B cell (primary cell): ENCODE results near the gene GPR4. TPM values are rescaled to one million over a fixed set of nuclear protein-coding genes. Genes with fewer than 3 reads are reported as not detected.

Source experiments
- ATAC-seq: fragments of 200-7000 bp; cut with Tn5 transposase; one replicate; pipeline ENCODE4 v1.10.0; 2021; ENCODE audit warnings: low read depth, mild to moderate bottlenecking, moderate number of reproducible peaks, moderate library complexity
- CTCF ChIA-PET: fragments of 350-600 bp; sonication (Branson Sonifier 250); formaldehyde crosslinking; loops from one replicate; lab custom pipeline; 2021; ENCODE audit warnings: antibody characterized with exemption, inconsistent platforms; lab: Charles Lee
- POLR2A ChIA-PET: fragments of 350-600 bp; sonication (Branson Sonifier 250); formaldehyde crosslinking; loops from one replicate; lab custom pipeline; 2021; ENCODE audit warnings: antibody characterized with exemption; lab: Charles Lee
- DNase-seq: peaks from one replicate; pipeline ENCODE4 v3.0.0; 2013
- H2AFZ ChIP-seq: 2 replicates; pipeline ENCODE4 v1.6.1; 2012; ENCODE audit warnings: mild to moderate bottlenecking, low read depth, low read length; ENCODE audit not compliant: insufficient read depth, poor library complexity, severe bottlenecking
- H3K27ac ChIP-seq, 2 donors: 1 replicate in 1 of 2; 2 replicates in 1 of 2; pipeline ENCODE4 v1.5.1; 2012 to 2013; ENCODE audit warnings: low read length in 2 of 2, mild to moderate bottlenecking in 2 of 2, moderate library complexity in 1 of 2
- H3K27me3 ChIP-seq, 4 experiments: fragments of 200-600 bp in 1 of 4; sonication (generic) in 1 of 4; replicated peaks in 1 of 4; 1 replicate in 2 of 4; 2 replicates in 2 of 4; pipeline versions ENCODE4 v1.6.1 to v1.7.0; 2013 to 2016; ENCODE audit warnings: low read length in 3 of 4, mild to moderate bottlenecking in 2 of 4, mixed read lengths in 1 of 4, moderate library complexity in 1 of 4; ENCODE audit not compliant: insufficient read depth in 4 of 4, control insufficient read depth in 3 of 4; ENCODE audit errors: control extremely low read depth in 1 of 4
- H3K36me3 ChIP-seq, 2 experiments: replicated peaks in 1 of 2; 1 replicate in 1 of 2; 2 replicates in 1 of 2; pipeline versions ENCODE4 v1.6.1 to v1.7.1; 2013; ENCODE audit warnings: low read length in 1 of 2; ENCODE audit not compliant: insufficient read depth in 2 of 2, control insufficient read depth in 1 of 2; ENCODE audit errors: control extremely low read depth in 1 of 2, extremely low read depth in 1 of 2
- H3K4me1 ChIP-seq, 2 donors: fragments of 200-600 bp in 1 of 2; sonication (generic) in 1 of 2; 1 replicate in 1 of 2; 2 replicates in 1 of 2; pipeline versions ENCODE4 v1.5.1 to v1.6.1; 2013 to 2017; ENCODE audit warnings: low read length in 2 of 2; ENCODE audit not compliant: control insufficient read depth in 2 of 2, insufficient read depth in 2 of 2
- H3K4me2 ChIP-seq: replicated peaks from 2 replicates; pipeline ENCODE3; 2012; ENCODE audit warnings: mild to moderate bottlenecking, low read depth, low read length; ENCODE audit not compliant: poor library complexity, severe bottlenecking
- H3K4me3 ChIP-seq, 5 experiments: fragments of 200-600 bp in 1 of 5; sonication (generic) in 1 of 5; 1 replicate in 3 of 5; 2 replicates in 2 of 5; pipeline versions ENCODE4 v1.5.1 to v1.7.0; 2011 to 2016; ENCODE audit warnings: low read length in 4 of 5, mild to moderate bottlenecking in 4 of 5, low read depth in 2 of 5, control low read depth in 1 of 5, moderate library complexity in 1 of 5; ENCODE audit not compliant: insufficient read depth in 1 of 5; ENCODE audit errors: control extremely low read depth in 1 of 5, extremely low read depth in 1 of 5
- H3K79me2 ChIP-seq: fragments of 200-600 bp; sonication (generic); one replicate; pipeline ENCODE4 v1.6.0; 2016; ENCODE audit warnings: low read length; ENCODE audit not compliant: control insufficient read depth, insufficient read depth
- H3K9ac ChIP-seq: fragments of 200-600 bp; sonication (generic); 2 replicates; pipeline ENCODE4 v1.6.1; 2017; ENCODE audit warnings: mild to moderate bottlenecking, low read length, moderate library complexity
- H3K9me3 ChIP-seq, 3 donors: one replicate each; pipeline versions ENCODE4 v1.6.1 to v1.7.1; 2013; ENCODE audit warnings: low read length in 2 of 3; ENCODE audit not compliant: control insufficient read depth in 2 of 3, insufficient read depth in 1 of 3; ENCODE audit errors: control extremely low read depth in 1 of 3
- H4K20me1 ChIP-seq: 2 replicates; pipeline ENCODE4 v1.6.0; 2012; ENCODE audit warnings: mild to moderate bottlenecking, low read length; ENCODE audit not compliant: insufficient read depth, control insufficient read depth, poor library complexity, severe bottlenecking
- H3K27ac Mint-ChIP-seq: one replicate; pipeline ENCODE4 v1.8.0; 2021; ENCODE audit warnings: mixed read lengths
- H3K27me3 Mint-ChIP-seq: one replicate; pipeline ENCODE4 v1.8.0; 2021; ENCODE audit warnings: mixed read lengths
- H3K4me1 Mint-ChIP-seq: one replicate; pipeline ENCODE4 v1.8.0; 2021; ENCODE audit warnings: mixed read lengths
- H3K4me3 Mint-ChIP-seq: one replicate; pipeline ENCODE4 v1.8.0; 2021; ENCODE audit warnings: mixed read lengths
- H3K9me3 Mint-ChIP-seq: one replicate; pipeline ENCODE4 v1.8.0; 2022; ENCODE audit warnings: mixed read lengths; ENCODE audit not compliant: insufficient read depth
- EZH2 ChIP-seq: IDR thresholded peaks from 2 replicates; pipeline ENCODE4 v1.6.1; 2012; ENCODE audit warnings: borderline replicate concordance, low read depth, mild to moderate bottlenecking, moderate library complexity, low read length; ENCODE audit not compliant: insufficient read depth, poor library complexity, severe bottlenecking
- WGBS: methylation state at CpG from one replicate; pipeline ENCODE4 v1.1.5; 2013; ENCODE audit warnings: missing lambda C conversion rate; ENCODE audit not compliant: insufficient coverage; 5-methylcytosine and 5-hydroxymethylcytosine counted together
- intact Hi-C: fragments of 100-400 bp; cut with micrococcal nuclease; formaldehyde crosslinking; loops from one replicate; pipeline ENCODE4 v1.10.0; 2022
- polyA plus RNA-seq: library from polyadenylated mRNA; depleted of rRNA; stranded (reverse); fragments of >200 nt; gene quantifications from 2 replicates; pipeline ENCODE4 v1.2.3, GENCODE V29; 2012
- total RNA-seq, 2 donors: library from RNA; stranded (reverse); fragments of 120-200 nt in 1 of 2; gene quantifications; 1 replicate in 1 of 2; 2 replicates in 1 of 2; pipeline versions ENCODE4 v1.2.3 to v1.2.4, GENCODE V29; 2013 to 2022
- TF ChIP-seq, protein P1 (sequence below): fragments of 200-600 bp; IDR thresholded peaks from one replicate; pipeline ENCODE4 v1.8.0; 2022; ENCODE audit warnings: antibody characterized with exemption, mild to moderate bottlenecking

Gene GPR4
- total and polyA plus RNA-seq, 2 donors (not counting 1 experiment from before 2014, with no cell fraction given): not detected

- Histone ChIP-seq H3K4me2 (peak overlapping the region; percentile 92), H4K20me1 (no peaks in the 10 kb centered on the region), H3K4me1 (peaks cover 21 to 43% of the 10 kb centered on the region in 2 donors), H3K36me3 (peaks cover 0 to under 1% of the 10 kb centered on the region in 2 experiments), H3K9me3 (peaks cover 0 to 3% (median 0%) of the 10 kb centered on the region in 3 donors), H2AFZ (no peak overlapping the region), H3K4me3 (peak overlapping the region in 2 of 5 experiments; percentile 71 to 81), H3K9ac (no peak overlapping the region), H3K79me2 (peaks cover 17% of the 10 kb centered on the region), H3K27me3 (no peaks in the 10 kb centered on the region), H3K27ac (no peak overlapping the region)
- no peak for DNase-seq
- no peak for ATAC-seq
- ChIA-PET POLR2A (interaction anchor here (0.6 kb wide), 1 partner anchor 96 kb away, joined by 5 read pairs; no protein-coding TSS in a partner anchor), CTCF (interaction anchor here (0.7 to 1.6 kb wide), 5 partner anchors 25 to 152 kb away, joined by 3 to 6 read pairs (median 4); partner anchors contain the start of gene QPCTL)
- Mint-ChIP-seq H3K27ac (no peak overlapping the region), H3K9me3 (peaks cover 3% of the 10 kb centered on the region), H3K27me3 (no peaks in the 10 kb centered on the region), H3K4me1 (peaks cover 29% of the 10 kb centered on the region), H3K4me3 (peak overlapping the region; percentile 47)
- TF ChIP-seq, protein P1, sequence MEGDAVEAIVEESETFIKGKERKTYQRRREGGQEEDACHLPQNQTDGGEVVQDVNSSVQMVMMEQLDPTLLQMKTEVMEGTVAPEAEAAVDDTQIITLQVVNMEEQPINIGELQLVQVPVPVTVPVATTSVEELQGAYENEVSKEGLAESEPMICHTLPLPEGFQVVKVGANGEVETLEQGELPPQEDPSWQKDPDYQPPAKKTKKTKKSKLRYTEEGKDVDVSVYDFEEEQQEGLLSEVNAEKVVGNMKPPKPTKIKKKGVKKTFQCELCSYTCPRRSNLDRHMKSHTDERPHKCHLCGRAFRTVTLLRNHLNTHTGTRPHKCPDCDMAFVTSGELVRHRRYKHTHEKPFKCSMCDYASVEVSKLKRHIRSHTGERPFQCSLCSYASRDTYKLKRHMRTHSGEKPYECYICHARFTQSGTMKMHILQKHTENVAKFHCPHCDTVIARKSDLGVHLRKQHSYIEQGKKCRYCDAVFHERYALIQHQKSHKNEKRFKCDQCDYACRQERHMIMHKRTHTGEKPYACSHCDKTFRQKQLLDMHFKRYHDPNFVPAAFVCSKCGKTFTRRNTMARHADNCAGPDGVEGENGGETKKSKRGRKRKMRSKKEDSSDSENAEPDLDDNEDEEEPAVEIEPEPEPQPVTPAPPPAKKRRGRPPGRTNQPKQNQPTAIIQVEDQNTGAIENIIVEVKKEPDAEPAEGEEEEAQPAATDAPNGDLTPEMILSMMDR: no peak
- no peak for TF ChIP-seq EZH2
- intact Hi-C loops: no loop called here
- 94% methylated on average over 19 of the region's 19 CpGs for WGBS
Measured at GRCh38 chr19:45637890-45638667, 36.1 kb upstream of the GPR4 start.

- ATAC-seq: no peak
- no peak overlapping the region for H3K9ac ChIP-seq
- H3K27ac ChIP-seq: no peak overlapping the region
- no peaks in the 10 kb centered on the region for H4K20me1 ChIP-seq
- H3K9me3 ChIP-seq: peaks cover 0 to 3% (median 0%) of the 10 kb centered on the region in 3 donors
- H3K4me1 ChIP-seq: peaks cover 18 to 31% of the 10 kb centered on the region in 2 donors
- no peak overlapping the region for H3K4me2 ChIP-seq
- H3K4me1 Mint-ChIP-seq: peaks cover 20% of the 10 kb centered on the region
- no peaks in the 10 kb centered on the region for H3K27me3 ChIP-seq
- intact Hi-C loops: no loop called here
- TF ChIP-seq, protein P1: no peak
- no peak for TF ChIP-seq EZH2
- H2AFZ ChIP-seq: no peak overlapping the region
- peaks cover 3% of the 10 kb centered on the region for H3K9me3 Mint-ChIP-seq
- no peak overlapping the region for H3K4me3 ChIP-seq
- peaks cover 17% of the 10 kb centered on the region for H3K79me2 ChIP-seq
- no peaks in the 10 kb centered on the region for H3K27me3 Mint-ChIP-seq
- H3K36me3 ChIP-seq: peaks cover 0 to 5% of the 10 kb centered on the region in 2 experiments
- POLR2A ChIA-PET: no interaction called here
- no peak for DNase-seq
- CTCF ChIA-PET: interaction anchor here (0.6 kb wide), 1 partner anchor 1610 kb away, joined by 3 read pairs; no protein-coding TSS in a partner anchor
- no peak overlapping the region for H3K4me3 Mint-ChIP-seq
- WGBS: no CpG with 5 or more reads among the region's 2 CpGs
- no peak overlapping the region for H3K27ac Mint-ChIP-seq
Measured at GRCh38 chr19:45636902-45637301, 34.9 kb upstream of the GPR4 start.
